Nucleus accumbens (tissue), 56 donors: ENCODE measurements around the gene ATP9B.
"Not testable (repeated sequence)": the region's sequence is repeated elsewhere in the genome, so short reads cannot be mapped to it uniquely, and the experiment has no call there.

ENCODE experiments used
- DNase-seq, 56 donors: peaks; one replicate each; lab custom pipeline; 2025; lab: John Stamatoyannopoulos, UW

Gene ATP9B

DNA sequence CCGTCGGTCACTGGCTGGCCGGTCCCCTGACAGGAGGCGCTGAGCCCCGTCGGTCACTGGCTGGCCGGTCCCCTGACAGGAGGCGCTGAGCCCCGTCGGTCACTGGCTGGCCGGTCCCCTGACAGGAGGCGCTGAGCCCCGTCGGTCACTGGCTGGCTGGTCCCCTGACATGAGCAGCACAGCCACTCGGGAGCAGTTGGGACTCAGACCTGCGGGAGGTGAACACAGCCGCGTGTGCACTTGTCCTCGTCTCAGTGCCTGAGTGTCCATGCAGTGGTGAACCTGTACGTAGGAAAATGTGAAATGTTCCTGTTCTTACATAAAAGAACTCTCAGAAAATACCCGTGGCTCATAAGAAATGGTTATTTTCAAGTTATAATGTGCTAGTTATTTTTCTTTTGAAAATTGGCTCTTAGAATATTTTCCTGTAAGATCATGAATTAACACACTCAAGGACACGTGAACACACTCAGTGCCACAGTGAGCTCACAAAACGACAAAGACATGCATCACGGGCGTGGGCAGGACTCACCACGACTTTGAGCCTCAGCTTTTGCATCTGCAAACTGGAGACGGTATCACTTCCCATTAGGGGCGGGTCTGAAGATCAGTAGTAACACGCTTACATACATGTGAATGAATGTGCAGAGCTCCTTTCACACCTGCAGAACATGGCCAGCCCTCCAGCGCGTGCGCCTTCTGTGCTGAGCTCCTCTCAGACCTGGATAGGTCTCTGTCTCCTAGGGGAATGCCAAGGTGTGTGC, 305.4 kb downstream of the ATP9B start:
- no peak for DNase-seq

DNA sequence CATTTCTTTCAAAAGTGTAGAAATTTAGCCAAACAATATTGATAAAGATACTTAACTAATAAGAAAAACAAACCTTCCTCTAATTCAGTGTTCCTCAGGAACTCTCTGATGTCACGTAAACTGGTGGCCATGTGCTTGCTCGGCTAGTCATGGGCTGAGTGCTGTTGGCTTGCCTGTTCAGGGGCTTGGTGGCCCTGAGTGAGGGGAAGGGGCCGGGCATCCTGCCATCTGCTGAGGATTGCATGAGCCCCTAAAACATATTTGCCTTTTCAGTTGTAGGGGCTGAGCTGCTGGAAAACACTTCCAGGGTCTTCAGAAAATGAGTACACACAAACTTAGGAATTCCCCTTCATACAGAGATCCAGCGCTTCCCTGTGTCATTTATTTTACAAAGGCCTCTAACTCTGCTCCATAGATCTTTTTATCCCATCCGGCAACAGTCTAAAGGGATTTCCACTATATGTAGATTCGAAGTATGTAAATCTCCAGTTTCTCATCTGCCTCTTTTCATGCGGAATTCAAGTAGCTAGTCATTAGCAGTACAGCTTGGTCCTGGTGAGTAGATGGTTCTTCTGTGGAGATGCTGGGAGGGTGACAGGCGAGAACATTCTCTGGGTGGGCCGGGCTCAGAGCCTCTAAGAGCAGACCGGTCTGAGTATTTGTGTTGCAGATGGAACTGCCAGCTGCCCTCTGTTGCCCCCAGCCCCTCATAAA, 306.4 kb downstream of the ATP9B start:
- DNase-seq, result no peak

DNA sequence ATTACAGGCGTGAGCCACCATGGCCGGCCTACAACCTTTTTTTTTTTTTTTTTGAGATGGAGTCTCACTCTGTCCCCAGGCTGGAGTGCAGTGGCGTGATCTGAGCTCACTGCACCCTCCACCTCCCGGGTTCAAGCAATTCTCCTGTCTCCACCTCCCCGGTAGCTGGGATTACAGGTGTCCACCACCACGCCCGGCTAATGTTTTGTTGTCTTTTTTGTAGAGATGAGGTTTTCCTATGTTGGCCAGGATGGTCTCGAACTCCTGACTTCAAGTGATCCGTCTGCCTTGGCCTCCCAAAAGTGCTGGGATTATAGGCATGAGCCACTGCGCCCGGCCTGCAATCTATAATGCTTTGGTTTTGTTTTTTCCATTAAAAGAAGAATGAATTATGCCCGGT, 307.5 kb downstream of the ATP9B start:
- not testable (repeated sequence) for DNase-seq

DNA sequence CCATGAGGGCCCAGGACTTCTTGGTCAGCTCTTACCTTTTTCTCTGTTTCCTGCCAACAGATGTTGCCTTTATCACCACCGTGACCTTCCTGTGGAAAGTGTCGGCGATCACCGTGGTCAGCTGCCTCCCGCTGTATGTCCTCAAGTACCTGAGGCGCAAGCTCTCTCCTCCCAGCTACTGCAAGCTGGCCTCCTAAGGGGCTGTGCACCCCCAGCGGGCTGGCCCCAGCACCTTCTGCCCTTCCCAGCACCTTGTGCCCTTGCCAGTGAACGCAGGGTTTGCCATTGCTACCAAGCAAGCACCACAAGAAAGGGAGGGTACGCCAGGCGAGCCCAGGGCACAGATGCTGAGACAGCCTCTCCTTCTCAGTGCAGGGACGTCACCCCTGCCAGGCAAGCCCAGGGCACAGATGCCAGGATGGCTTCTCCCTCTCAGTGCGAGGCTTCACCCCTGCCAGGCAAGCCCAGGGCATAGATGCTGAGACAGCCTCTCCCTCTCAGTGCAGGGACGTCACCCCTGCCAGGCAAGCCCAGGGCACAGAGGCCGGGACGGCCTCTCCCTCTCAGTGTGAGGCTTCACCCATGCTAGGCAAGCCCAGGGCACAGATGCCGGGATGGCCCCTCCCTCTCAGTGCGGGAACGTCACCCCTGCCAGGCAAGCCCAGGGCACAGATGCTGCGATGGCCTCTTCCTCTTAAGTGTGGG, 308.1 kb downstream of the ATP9B start:
- peak in 8 of 56 donors; percentile 16 to 61 (median 42) for DNase-seq

DNA sequence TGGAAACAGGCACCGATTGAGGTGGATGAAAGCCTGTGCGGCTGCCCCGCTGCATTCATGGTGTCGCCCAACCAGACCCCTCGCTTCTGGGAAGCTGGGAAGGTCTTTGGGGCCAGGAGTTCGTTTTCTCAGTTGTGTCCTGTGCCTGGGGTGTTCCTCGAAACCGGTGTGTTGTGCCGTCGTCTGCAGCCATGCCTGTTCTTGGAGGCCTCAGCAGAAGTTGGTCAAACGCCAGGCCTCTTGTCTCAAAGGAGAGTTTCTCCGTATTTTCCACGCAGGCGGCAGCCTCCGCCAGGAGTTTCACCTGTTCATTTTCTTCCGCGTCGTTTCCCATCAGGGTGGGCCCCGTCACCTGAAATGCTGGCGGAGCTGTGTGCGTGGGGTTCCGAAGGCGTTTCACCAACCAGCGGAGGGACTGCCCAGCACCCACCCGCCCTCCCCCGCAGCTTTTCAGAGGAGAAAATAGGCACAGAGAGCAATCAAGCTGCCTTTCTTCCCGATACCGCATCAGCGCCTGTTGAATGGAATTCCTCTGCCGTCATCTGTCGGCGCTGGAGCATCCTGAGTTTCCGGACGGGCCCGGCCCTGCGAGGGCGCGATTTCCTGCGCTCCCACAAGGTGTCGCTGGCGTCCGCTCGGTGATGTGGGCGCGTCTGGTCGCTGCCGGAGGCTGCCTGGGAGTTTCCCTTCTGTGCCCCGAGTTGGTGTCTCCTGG, 309.5 kb downstream of the ATP9B start:
- DNase-seq, result peak in 52 of 56 donors; percentile 28 to 90 (median 70)

GRCh38 chr18:79379251-79379905, 310.2 kb downstream of the ATP9B start:
- DNase-seq, result no peak

DNA sequence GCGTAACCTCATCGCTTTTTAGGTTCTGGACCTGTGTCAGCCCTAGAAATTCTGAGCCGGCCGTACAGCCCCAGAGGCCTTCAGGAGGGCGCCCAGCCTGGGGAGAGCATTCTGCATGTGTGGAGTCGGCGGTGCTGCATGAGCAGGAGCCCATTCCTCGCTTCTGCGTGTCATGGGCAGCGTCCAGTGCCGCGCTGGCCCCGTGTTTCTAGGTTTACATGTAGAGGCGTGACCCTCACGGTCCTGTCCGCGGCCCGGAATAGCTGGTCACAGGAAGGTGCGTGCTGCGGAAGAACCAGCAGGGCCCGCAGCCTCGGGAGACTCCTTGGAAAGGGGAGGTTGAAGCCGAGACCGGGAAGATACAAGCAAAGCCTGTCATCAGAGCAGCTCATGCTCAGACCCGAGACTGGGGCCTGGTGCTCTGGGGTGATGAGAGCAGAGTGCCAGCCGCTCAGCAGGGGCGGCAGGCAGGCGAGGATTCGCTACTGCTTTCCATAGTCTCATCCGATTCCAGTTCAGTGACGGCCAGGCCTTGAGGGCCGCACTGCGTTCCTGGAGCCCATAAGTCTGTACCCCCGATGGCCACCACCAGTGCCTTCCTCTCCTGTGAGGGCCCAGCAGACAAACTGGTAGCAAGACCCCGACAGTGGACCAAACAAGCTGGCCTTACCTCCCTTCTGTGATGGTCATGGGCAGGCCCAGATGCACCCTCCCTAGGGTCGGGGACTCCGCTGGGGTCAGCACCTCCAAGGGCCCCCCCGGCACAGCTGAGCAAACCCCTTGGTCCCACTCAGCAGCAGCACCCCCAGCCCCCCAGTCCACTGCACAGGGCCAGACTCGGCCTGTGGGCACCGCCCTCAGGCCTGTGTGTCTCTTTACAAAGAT, 311.0 kb downstream of the ATP9B start:
- DNase-seq, result no peak

DNA sequence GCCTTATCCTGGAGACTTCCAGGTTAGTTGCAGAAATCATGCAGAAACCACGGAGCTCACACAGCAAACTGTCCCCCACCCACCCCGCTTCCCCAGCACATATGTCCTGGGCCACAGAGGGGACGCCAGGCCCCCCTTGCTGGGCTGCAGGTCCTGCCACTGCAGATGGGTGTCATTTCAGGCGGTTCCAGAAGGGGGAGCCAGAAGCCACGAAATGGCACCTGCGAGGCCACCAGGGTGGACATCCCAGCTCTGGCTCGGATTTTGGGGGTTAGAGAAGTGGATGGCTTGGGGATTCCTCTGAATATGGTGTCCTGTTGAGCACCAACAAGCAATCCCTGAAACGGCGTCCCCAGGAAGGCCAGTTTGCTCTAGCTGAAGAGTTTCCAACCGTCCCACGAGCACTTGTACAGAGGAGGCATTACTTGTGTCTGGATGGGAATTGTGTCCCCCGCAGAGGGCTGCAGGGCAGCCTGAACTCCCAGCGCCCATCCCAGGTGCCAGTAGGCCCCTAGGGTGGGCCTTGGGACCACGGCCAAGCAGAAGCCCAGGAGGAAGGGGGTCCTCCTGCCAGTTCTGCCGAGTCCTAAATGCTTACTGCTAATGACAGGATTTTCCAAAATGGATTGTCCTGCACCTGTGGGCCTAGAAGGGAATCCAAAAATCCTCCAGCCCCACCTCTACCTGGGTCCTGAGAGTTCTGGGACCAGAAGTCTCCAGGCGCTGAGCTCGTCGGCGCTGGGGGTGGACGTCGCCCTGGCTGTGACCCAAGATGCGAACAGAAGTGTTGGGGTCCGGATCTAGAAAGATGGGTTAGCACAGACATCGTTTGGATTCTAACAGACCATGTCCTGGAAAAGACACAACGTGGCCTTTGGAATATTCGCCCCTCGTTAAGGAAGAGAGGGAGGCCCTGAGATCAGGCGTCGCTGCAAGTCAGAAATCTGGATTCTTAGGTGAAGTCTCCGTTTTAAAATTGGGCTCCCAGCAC, 311.9 kb downstream of the ATP9B start:
- peak in 43 of 56 donors; percentile 20 to 80 (median 52) for DNase-seq

DNA sequence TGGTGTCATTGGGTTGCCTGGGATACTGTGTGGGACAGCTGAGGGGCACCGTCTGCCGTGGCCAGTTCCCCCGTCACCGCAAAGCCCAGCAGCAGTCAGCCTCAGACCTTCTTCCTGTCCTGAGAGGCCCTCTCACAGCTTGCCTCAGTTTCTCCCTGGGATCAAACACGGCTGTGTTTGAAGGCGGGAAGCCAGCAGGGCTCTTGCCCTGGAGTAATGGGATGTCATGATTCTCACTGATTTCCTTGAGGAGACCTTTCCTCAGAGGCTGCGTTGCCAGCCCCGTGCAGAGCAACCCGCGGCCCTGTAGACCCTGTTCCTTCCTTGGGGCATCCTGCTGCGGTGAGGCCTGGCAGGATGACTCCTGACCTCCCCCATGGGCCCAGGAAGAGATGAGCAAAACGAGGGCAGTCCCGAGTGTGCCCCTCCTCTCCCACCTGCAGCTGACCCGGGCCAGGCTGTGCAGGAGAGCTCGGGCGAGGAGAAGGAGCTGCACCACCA, 312.7 kb downstream of the ATP9B start:
- DNase-seq, result no peak

GRCh38 chr18:79382681-79383387, 313.6 kb downstream of the ATP9B start:
- no peak for DNase-seq

GRCh38 chr18:79383388-79384056, 314.3 kb downstream of the ATP9B start:
- DNase-seq, result no peak

DNA sequence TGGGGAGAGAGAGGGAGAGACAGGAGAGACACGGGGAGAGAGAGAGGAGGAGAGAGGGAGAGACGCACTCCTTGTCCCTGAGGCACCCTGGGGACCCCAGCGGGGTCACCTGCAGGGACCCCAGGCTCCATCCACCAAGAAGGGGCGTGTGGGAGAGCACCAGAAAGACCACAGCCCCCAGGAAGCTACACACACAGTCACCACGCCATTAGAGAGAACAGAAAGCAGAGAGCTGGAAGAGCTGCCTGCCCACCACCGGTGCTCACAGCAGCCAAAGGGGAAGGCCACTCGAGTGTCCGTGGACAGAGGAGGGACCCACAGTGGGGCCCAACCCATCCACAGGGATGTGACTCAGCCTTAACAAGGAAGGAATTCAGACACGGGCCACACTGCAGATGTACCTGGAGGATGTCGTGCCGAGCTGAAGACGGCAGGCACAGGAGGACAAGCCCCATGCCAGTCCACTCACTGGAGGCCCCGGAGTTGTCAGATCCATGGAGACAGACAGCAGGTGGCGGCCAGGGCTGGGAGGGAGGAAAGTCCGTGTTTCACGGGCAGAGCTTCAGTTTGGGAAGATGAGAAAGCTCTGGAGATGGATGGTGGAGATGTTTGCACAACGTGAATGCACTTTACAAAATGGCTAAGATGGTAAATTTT, 315.1 kb downstream of the ATP9B start:
- DNase-seq, result no peak

GRCh38 chr18:79384834-79385233, 315.6 kb downstream of the ATP9B start:
- DNase-seq, result no peak

- no peak for DNase-seq
Observed at GRCh38 chr18:79385326-79385707, 316.1 kb downstream of the ATP9B start.

DNA sequence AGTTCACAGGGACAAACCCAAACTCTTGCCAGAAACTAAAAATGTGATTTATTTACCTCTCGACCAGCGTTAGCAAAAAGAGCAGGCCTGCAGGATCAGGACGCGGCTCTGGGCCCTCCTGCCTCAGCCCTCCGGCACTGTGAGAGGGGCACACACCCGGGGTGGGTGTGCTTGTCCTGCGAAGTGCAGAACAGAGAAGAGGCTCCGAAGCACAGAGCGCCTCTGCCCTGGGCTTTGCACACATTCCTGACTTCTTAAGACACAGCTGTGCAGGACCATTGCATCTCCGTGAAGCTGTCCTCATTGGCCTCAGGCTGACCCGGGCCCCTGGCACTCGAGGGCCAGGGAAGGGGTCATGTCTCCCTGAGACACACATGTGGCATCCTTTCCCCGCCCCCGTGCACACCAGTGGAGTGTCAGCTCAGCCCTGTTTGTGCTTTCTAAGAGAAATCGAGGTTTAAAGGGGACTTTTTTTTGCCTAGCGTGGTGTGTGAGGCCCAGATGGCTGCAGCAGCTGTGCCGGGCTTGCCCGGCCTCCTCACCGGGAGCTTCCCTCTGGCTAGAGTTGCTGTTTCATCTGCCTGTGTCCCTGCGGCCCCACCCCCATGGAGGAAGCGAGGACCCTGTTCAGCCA, 316.6 kb downstream of the ATP9B start:
- no peak for DNase-seq

DNA sequence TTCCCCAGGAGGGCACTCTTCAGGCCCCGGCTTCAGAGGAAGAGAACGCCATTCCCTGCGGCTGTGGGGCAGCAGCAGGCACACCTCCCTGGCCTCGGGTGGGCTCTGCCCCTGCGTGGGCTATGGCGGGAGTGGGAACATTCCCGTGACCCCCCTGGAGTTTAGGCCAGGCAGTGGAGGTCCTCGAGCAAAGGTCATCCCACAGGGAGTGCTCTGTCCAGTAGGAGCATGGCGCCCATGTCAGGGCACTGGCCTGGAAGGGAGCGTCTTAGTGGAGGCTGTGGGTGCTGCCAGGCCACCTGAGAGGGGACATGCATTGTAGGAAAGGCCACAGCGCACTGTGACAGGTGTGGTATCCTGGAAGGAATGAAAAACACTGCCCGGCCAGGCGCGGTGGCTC, 317.4 kb downstream of the ATP9B start:
- DNase-seq, result no peak
